ENCODE results near the gene VAV2. TPM values are rescaled to one million over a fixed set of nuclear protein-coding genes. Genes with fewer than 3 reads are reported as not detected.

Gene VAV2
- total RNA-seq, 1 donor from 2014 or later = 47.0 TPM

DNA sequence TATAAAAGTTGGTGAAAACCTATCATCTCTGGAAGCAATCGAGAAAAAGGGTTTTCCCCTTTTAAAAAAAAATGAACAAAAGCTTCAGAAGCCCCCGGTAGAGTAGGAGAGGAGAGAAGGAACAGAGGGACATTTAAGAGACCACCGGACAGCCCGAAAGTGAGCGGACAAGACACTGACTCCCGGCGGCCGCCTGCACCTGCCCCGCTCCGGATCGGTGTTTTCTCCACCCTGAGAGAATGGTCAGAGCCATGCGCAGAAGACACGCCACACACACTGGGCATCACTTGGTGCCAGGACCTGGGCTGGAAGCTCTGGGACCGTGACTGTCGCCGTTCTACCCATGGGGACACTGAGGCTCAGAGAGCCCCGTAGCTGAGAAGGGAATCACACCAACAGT is 192.4 kb downstream of the VAV2 start:
- H3K36me3 Mint-ChIP-seq (ENCODE audit: low read depth) = no peaks in the 10 kb centered on the region
- no peaks in the 10 kb centered on the region for H3K4me1 Mint-ChIP-seq
- no peaks in the 10 kb centered on the region for H3K27me3 Mint-ChIP-seq (ENCODE audit: low read depth)
- TF ChIP-seq, protein P1, sequence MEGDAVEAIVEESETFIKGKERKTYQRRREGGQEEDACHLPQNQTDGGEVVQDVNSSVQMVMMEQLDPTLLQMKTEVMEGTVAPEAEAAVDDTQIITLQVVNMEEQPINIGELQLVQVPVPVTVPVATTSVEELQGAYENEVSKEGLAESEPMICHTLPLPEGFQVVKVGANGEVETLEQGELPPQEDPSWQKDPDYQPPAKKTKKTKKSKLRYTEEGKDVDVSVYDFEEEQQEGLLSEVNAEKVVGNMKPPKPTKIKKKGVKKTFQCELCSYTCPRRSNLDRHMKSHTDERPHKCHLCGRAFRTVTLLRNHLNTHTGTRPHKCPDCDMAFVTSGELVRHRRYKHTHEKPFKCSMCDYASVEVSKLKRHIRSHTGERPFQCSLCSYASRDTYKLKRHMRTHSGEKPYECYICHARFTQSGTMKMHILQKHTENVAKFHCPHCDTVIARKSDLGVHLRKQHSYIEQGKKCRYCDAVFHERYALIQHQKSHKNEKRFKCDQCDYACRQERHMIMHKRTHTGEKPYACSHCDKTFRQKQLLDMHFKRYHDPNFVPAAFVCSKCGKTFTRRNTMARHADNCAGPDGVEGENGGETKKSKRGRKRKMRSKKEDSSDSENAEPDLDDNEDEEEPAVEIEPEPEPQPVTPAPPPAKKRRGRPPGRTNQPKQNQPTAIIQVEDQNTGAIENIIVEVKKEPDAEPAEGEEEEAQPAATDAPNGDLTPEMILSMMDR (conservative IDR thresholded peaks at IDR 0.05) = no peak
- no peak overlapping the region for H3K27ac Mint-ChIP-seq (ENCODE audit: unreplicated experiment)
- H3K4me3 Mint-ChIP-seq = no peak overlapping the region
- H3K9me3 Mint-ChIP-seq = no peaks in the 10 kb centered on the region
- DNase-seq (ENCODE audit: low read depth, low spot score) = no peak

DNA sequence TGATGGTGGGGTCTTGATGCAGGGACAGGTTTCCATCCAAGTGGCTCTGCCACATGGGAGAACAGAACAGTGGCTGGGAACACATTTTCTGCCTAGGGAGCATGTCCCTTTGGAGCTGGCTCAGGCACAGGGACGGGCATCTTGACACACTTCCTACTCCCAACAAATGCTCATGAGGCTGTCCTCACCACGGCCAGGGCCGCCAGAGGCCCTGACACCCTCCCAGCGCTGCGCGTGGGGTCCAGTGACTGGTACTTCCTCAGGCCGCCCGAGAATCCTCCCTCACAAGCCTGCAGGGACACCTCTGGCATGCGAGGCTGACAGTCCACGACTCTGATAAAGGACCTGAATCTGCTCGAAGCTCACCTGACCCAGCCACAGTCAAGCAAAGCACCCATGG is 193.0 kb downstream of the VAV2 start:
- H3K27ac Mint-ChIP-seq (ENCODE audit: unreplicated experiment) = no peak overlapping the region
- H3K27me3 Mint-ChIP-seq (ENCODE audit: low read depth) = no peaks in the 10 kb centered on the region
- H3K4me1 Mint-ChIP-seq = no peaks in the 10 kb centered on the region
- DNase-seq (ENCODE audit: low read depth, low spot score) = no peak
- no peaks in the 10 kb centered on the region for H3K36me3 Mint-ChIP-seq (ENCODE audit: low read depth)
- no peaks in the 10 kb centered on the region for H3K9me3 Mint-ChIP-seq
- no peak overlapping the region for H3K4me3 Mint-ChIP-seq
- TF ChIP-seq, protein P1 (conservative IDR thresholded peaks at IDR 0.05) = no peak

- Mint-ChIP-seq H3K27ac (ENCODE audit: unreplicated experiment) (no peak overlapping the region), H3K4me3 (no peak overlapping the region), H3K9me3 (no peaks in the 10 kb centered on the region)
These were observed 194.0 kb downstream of the VAV2 start for GRCh38 chr9:133798160-133798559.

DNA sequence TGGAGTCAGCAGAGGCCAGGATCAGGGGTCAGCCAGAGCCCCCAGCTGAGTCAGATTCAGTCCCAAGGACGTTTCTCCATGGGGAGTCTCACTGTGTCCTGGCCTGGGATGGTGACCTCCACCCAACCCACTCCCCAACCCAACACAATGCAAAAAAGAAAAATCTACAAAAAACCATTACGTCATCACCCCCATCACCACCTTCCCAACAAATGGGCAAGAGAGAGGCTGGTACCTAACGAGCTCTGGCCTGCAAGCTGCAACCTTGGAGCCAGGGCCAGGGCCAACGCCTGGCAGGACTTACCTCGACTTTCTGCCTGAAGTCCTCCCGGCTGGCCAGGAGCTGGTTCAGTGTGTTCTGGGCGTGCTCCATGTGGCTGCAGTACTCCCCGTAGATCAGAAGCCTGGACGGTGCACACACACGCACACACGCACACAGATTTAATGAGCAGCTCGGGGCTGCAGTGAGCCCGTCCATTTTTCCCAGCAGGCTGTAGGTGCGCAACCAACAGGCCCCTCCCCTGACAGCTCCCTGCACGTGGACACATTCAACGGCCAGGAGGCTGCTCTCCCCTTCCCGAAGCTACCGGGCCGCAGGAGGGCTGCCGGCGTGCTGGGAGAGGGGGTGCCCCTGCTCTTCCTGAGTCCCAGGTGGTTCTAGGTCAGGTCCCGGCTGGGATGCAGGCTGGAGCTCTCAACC is 194.6 kb downstream of the VAV2 start:
- Mint-ChIP-seq H3K4me3 (no peak overlapping the region), H3K9me3 (no peaks in the 10 kb centered on the region), H3K27ac (ENCODE audit: unreplicated experiment) (no peak overlapping the region), H3K4me1 (peaks cover 6% of the 10 kb centered on the region), H3K36me3 (ENCODE audit: low read depth) (no peaks in the 10 kb centered on the region), H3K27me3 (ENCODE audit: low read depth) (no peaks in the 10 kb centered on the region)
- DNase-seq (ENCODE audit: low read depth, low spot score) = no peak
- TF ChIP-seq, protein P1 (conservative IDR thresholded peaks at IDR 0.05) = no peak

More at GRCh38 chr9:133798160-133798559, 194.0 kb downstream of the VAV2 start:
- peaks cover 3% of the 10 kb centered on the region for H3K4me1 Mint-ChIP-seq
- H3K27me3 Mint-ChIP-seq (ENCODE audit: low read depth) = no peaks in the 10 kb centered on the region
- H3K36me3 Mint-ChIP-seq (ENCODE audit: low read depth) = no peaks in the 10 kb centered on the region
- no peak for DNase-seq (ENCODE audit: low read depth, low spot score)
- TF ChIP-seq, protein P1 (conservative IDR thresholded peaks at IDR 0.05) = no peak

DNA sequence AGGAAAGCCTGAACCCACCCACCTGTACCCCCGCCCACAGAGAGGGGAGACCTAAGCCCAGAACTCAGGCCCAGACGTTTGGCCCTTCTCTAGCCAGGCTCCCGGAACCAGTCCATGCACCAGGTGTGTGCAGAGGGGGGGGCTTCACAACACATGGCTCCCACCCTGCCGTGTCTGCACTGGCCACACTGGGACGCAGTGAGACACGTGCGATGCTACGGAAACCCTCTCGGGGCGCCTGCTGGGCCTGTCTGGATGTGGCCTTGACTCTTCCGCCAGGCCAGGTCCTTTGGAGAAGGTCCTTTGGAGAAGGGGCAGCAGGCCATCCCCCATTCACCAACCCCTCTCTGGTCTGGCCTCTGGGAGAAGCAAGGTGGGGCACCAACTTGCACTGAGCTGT is 195.6 kb downstream of the VAV2 start:
- no peaks in the 10 kb centered on the region for H3K27me3 Mint-ChIP-seq (ENCODE audit: low read depth)
- no peak overlapping the region for H3K27ac Mint-ChIP-seq (ENCODE audit: unreplicated experiment)

More for the DNA sequence above, 195.6 kb downstream of the VAV2 start:
- H3K9me3 Mint-ChIP-seq = no peaks in the 10 kb centered on the region
- peaks cover 6% of the 10 kb centered on the region for H3K36me3 Mint-ChIP-seq (ENCODE audit: low read depth)
- peaks cover 11% of the 10 kb centered on the region for H3K4me1 Mint-ChIP-seq
- TF ChIP-seq, protein P1 (conservative IDR thresholded peaks at IDR 0.05) = no peak
- DNase-seq (ENCODE audit: low read depth, low spot score) = no peak
- H3K4me3 Mint-ChIP-seq = no peak overlapping the region
